HepG2 (cell line): Measurements from ENCODE around the gene MNT. TPM values are rescaled to one million over a fixed set of nuclear protein-coding genes. Genes with fewer than 3 reads are reported as not detected.

ENCODE experiments used
- ATF6 ChIP-seq: sonication (generic); formaldehyde crosslinking; conservative IDR thresholded peaks from 2 replicates; pipeline ENCODE4 v1.4.0; 2020; ENCODE audit warnings: missing genetic modification reagents
- CREB1 ChIP-seq, 2 experiments: fragments of 450-650 bp in 1 of 2; IDR thresholded peaks; 2 replicates each; pipeline ENCODE4 v1.6.1; 2016 to 2017; ENCODE audit warnings: control low read depth in 1 of 2, mild to moderate bottlenecking in 1 of 2, missing compliant biosample characterization in 1 of 2, missing genetic modification characterization in 1 of 2
- KLF13 ChIP-seq: sonication (generic); formaldehyde crosslinking; IDR thresholded peaks from 2 replicates; pipeline ENCODE4 v1.4.0; 2020; ENCODE audit warnings: mild to moderate bottlenecking, missing genetic modification reagents
- NAIF1 ChIP-seq: sonication (generic); formaldehyde crosslinking; IDR thresholded peaks from 2 replicates; pipeline ENCODE4 v1.5.0; 2020; ENCODE audit warnings: mild to moderate bottlenecking, missing genetic modification reagents, borderline replicate concordance
- NFRKB ChIP-seq: fragments of 450-650 bp; IDR thresholded peaks from 2 replicates; pipeline ENCODE4 v1.6.1; 2017
- RAD51 ChIP-seq: fragments of 450-650 bp; IDR thresholded peaks from 2 replicates; pipeline ENCODE4 v1.6.1; 2016; ENCODE audit warnings: borderline replicate concordance
- REL ChIP-seq: sonication (generic); formaldehyde crosslinking; conservative IDR thresholded peaks from 2 replicates; pipeline ENCODE4 v1.8.0; 2022; ENCODE audit warnings: mild to moderate bottlenecking, missing genetic modification reagents, moderate library complexity
- THAP11 ChIP-seq: IDR thresholded peaks from 2 replicates; pipeline ENCODE4 v1.6.1; 2016; ENCODE audit warnings: missing biosample characterization, missing genetic modification reagents
- ZBTB20 ChIP-seq: sonication (generic); formaldehyde crosslinking; IDR thresholded peaks from 2 replicates; pipeline ENCODE4 v1.8.1; 2023; ENCODE audit warnings: missing genetic modification reagents, low read depth, mild to moderate bottlenecking, borderline replicate concordance
- ZNF451 ChIP-seq: sonication (generic); formaldehyde crosslinking; IDR thresholded peaks from 2 replicates; pipeline ENCODE4 v1.5.0; 2020; ENCODE audit warnings: mild to moderate bottlenecking, missing genetic modification reagents
- ZSCAN21 ChIP-seq: sonication (generic); formaldehyde crosslinking; IDR thresholded peaks from 2 replicates; pipeline ENCODE4 v1.8.0; 2022; ENCODE audit warnings: mild to moderate bottlenecking, missing genetic modification reagents, moderate library complexity, borderline replicate concordance
- ZSCAN25 ChIP-seq: sonication (generic); formaldehyde crosslinking; IDR thresholded peaks from 2 replicates; pipeline ENCODE4 v1.8.0; 2022; ENCODE audit warnings: mild to moderate bottlenecking, missing genetic modification reagents
- ZSCAN5A ChIP-seq: sonication (generic); formaldehyde crosslinking; IDR thresholded peaks from 2 replicates; pipeline ENCODE4 v1.8.0; 2022; ENCODE audit warnings: mild to moderate bottlenecking, missing genetic modification reagents, borderline replicate concordance
- polyA plus RNA-seq, 8 experiments: library from polyadenylated mRNA; depleted of rRNA in 3 of 8; stranded (reverse) in 7 of 8; unstranded in 1 of 8; fragments of >200 nt; fragmentation: Illumina TruSeq in 4 of 8; extraction: Trizol in 4 of 8; gene quantifications; 2 replicates each; pipeline versions ENCODE4 v1.2.1 to v1.2.3, GENCODE V29; 2011 to 2016; ENCODE audit warnings: low read depth in 4 of 8, missing spikeins in 1 of 8, mixed read lengths in 1 of 8; ENCODE audit not compliant: insufficient read depth in 1 of 8
- total RNA-seq, 5 experiments: library from RNA; depleted of rRNA; stranded (reverse); fragments of >200 nt; fragmentation: Illumina TruSeq; extraction: Trizol; gene quantifications; 2 replicates each; pipeline ENCODE4 v1.2.3, GENCODE V29; 2016; ENCODE audit warnings: low read depth in 1 of 5
- TF ChIP-seq, protein P1 (sequence below): sonication (generic); formaldehyde crosslinking; IDR thresholded peaks from 2 replicates; pipeline ENCODE4 v1.4.0; 2020; ENCODE audit warnings: mild to moderate bottlenecking, missing genetic modification reagents
- TF ChIP-seq, protein P2 (sequence below): sonication (generic); formaldehyde crosslinking; IDR thresholded peaks from 2 replicates; pipeline ENCODE4 v1.4.0; 2020; ENCODE audit warnings: mild to moderate bottlenecking, low read depth, missing genetic modification reagents

MNT gene
- total and polyA plus RNA-seq, 2 of the 13 experiments (the other 11 are each of a cell fraction or from before 2014, with no cell fraction given) = 2.1 to 3.5 TPM

DNA sequence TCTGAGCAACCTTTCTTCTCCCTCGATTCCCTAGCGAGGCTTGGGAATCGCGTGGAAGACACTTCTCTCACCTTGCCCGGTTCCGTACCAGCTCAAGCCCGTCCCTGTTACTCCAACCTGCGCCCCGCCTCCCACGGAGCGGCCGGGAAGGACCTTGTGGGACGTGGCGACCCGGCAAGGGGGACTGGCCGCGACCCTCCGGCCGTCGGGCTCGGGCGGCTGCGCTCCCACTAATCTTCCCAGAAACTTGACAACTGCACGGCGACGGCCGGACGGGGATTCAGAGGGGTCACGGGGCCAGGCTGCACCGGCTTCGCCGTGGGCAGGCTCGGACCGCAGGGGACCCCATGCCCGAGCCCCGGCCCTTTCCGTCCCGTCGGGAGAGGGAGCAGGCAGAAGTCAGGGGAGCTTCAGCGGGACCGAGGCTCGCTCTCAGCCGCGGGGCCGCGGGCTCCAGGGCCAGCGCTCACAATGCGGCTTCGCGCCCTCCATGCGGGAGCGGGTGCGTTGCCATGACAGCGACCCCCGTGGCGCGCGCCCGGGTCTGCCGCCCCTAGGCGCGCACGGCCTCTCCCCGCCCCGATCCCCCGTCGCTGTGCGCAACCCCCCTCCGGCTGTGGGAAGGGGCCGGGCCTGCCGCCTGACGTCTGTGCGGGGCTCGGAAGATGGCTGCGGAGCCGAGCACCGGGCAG, 63.9 kb downstream of the MNT start, which contains the start of gene SGSM2 (continued):
- TF ChIP-seq, protein P1, sequence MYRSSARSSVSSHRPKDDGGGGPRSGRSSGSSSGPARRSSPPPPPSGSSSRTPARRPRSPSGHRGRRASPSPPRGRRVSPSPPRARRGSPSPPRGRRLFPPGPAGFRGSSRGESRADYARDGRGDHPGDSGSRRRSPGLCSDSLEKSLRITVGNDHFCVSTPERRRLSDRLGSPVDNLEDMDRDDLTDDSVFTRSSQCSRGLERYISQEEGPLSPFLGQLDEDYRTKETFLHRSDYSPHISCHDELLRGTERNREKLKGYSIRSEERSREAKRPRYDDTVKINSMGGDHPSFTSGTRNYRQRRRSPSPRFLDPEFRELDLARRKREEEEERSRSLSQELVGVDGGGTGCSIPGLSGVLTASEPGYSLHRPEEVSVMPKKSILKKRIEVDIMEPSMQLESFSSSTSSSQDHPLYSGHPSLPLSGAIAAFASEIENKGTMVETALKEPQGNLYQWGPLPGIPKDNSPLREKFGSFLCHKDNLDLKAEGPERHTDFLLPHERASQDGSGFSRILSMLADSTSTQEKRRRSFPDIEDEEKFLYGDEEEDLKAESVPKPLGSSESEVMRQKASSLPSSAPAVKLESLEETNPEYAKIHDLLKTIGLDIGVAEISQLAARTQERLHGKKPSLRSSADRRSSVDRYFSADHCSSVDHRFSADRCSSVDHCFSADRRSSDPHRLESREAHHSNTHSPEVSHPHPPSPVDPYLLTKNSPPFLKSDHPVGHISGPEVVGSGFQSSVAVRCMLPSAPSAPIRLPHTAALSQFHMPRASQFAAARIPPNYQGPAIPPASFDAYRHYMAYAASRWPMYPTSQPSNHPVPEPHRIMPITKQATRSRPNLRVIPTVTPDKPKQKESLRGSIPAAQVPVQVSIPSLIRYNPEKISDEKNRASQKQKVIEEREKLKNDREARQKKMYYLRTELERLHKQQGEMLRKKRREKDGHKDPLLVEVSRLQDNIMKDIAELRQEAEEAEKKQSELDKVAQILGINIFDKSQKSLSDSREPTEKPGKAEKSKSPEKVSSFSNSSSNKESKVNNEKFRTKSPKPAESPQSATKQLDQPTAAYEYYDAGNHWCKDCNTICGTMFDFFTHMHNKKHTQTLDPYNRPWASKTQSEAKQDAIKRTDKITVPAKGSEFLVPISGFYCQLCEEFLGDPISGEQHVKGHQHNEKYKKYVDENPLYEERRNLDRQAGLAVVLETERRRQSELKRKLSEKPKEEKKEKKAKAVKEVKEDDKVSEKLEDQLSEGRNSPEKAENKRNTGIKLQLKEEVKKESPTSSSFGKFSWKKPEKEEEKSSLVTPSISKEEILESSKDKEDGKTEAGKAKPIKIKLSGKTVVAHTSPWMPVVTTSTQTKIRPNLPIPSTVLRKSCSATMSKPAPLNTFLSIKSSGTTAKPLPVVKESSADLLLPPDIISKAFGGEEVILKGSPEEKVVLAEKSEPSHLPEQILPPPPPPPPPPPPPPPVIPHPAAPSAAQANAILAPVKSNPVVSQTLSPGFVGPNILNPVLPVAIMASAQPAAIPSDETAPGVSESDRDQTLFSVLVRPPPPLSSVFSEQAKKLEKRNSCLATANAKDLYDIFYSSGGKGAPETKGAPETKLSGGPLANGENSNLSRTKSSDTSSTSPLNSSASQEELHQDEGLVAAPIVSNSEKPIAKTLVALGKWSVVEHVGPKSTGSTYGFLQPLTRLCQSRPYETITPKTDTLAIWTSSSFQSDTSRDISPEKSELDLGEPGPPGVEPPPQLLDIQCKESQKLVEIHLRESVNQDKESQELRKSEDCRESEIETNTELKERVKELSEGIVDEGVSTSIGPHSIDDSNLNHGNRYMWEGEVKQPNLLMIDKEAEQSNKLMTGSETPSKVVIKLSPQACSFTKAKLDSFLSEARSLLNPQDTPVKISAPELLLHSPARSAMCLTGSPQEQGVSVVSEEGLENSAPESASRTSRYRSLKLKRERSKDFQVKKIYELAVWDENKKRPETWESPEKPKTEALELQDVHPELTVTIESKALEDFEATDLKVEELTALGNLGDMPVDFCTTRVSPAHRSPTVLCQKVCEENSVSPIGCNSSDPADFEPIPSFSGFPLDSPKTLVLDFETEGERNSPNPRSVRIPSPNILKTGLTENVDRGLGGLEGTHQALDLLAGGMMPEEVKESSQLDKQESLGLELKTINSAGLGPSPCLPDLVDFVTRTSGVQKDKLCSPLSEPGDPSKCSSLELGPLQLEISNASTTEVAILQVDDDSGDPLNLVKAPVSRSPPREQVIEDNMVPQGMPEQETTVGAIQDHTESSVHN (CRISPR knock-in tag) = no peak
- TF ChIP-seq, protein P2, sequence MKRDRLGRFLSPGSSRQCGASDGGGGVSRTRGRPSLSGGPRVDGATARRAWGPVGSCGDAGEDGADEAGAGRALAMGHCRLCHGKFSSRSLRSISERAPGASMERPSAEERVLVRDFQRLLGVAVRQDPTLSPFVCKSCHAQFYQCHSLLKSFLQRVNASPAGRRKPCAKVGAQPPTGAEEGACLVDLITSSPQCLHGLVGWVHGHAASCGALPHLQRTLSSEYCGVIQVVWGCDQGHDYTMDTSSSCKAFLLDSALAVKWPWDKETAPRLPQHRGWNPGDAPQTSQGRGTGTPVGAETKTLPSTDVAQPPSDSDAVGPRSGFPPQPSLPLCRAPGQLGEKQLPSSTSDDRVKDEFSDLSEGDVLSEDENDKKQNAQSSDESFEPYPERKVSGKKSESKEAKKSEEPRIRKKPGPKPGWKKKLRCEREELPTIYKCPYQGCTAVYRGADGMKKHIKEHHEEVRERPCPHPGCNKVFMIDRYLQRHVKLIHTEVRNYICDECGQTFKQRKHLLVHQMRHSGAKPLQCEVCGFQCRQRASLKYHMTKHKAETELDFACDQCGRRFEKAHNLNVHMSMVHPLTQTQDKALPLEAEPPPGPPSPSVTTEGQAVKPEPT (CRISPR knock-in tag) = 0 out of 2 replicates have a peak, but pooled peaks have one; percentile 44
- TF ChIP-seq KLF13 (CRISPR knock-in tag) (no peak), ZBTB20 (no peak), THAP11 (CRISPR knock-in tag) (no peak), NFRKB (no peak), RAD51 (no peak), ZSCAN5A (CRISPR knock-in tag) (no peak), CREB1 (IDR thresholded peaks at IDR 0.05) (no peak), CREB1 (CRISPR knock-in tag; IDR thresholded peaks at IDR 0.05) (no peak), ZNF451 (CRISPR knock-in tag) (no peak), ATF6 (CRISPR knock-in tag) (no peak), ZSCAN25 (0 out of 2 replicates have a peak, but pooled peaks have one; percentile 15), ZSCAN21 (CRISPR knock-in tag) (peak; percentile 18; the same call in 1 of the 2 replicates), REL (peak; percentile 76; the same call in 1 of the 2 replicates), NAIF1 (CRISPR knock-in tag) (no peak)
